Left forelimb (tissue), 1 donor: ENCODE measurements around the gene ARHGAP15.

Source experiments
- DNase-seq: peaks from one replicate; pipeline ENCODE4 v3.0.0-alpha.2; 2018; ENCODE audit warnings: low spot score

Gene ARHGAP15

DNA sequence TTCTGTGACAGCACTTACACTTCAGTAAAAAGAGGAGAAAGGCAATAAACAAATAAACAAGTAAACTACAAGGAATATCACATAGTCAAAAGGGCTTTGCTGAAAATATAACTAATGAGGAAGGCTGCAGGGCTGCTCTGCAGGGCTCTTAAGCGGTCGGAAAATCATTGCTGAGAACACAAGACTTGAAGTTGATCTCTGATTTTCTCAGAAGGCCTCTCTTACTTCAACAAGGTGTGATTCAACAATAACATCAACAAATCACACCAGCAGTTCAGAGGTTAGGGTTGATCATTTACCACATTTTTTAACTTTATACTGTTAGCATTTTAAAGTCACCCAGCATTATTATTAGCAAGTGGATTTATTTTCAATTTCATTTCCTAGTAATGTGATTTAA, 215.6 kb downstream of the ARHGAP15 start:
- DNase-seq, result no peak

DNA sequence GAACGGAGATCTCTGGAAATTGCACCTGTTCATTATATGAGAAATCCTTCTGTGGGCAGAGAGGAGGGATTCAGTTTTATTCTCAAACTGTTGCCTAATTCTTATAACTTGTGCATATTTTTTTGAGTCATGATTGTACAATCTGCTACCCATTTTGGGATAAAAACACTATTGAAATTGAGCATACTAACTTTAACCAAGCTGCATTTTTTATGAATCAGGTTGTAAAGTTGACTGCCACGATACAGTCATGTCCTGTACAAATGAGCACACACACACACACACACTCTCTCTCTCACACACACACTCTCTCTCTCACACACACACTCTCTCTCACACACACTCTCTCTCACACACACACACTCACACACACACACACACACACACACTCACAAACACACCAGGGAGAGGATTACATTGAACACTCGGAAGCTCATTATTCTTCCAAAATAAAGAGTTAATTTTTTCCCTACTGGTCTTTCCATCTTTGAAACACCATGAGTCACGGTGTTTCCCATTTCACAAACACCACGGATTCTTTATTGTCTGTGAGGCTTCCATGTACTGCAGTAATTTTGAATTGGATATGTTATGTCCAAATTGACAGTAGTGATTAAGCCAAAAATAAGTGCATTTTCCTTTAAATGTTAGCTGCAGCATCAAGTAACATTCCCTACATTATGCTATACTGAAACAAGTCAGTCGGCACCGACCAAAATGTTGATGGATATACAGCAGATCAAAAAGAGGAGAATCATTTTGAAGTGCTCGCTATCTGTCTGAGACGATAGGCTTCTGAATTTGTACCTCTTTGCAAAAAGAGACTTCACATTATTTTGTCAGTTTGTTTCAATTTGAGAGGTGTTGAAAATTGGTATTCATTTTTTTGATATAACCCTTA, 216.9 kb downstream of the ARHGAP15 start:
- DNase-seq, result no peak

DNA sequence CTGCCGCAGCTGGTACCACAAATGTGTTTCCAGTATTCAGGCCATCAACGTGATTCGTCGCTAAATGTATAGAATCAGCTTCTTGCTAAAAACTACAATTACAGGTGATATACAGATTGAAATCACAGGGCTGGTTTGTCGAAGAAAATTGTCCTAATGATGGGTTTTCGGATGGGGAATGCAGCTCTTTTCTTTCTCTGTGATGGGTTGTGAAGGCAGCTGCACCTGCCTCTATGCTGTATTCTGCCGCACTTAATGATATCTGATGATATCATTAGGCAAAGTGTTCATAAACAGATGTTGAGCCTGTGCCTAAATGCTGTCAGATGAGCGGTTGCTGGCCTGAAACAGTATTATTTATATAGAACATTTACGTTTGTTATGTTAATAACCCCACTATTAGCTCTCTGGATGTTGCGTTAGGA, 218.1 kb downstream of the ARHGAP15 start:
- DNase-seq, result no peak

DNA sequence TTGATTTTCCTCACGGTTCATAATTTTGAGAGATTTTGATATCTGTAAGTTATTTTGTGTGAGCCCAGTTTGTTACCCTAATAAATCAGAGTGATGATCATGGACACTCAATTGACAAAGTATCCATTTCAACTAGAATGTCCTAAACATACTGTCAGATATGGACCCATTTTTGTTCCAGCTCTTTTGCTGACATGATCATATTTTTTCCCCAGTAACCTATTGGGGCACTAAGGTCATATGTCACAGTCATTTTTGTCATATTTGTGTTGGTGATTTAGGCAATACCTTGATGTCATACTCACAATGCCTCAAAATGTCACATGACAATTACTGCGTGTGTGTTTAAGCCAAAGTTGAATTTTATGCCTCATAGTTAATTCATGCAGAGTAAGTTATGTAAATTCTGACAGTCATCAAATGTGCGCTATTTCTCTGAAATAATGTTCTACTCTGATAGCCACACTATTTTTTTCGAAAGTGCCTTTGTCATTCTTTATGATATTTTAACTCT, 218.7 kb downstream of the ARHGAP15 start:
- no peak for DNase-seq

DNA sequence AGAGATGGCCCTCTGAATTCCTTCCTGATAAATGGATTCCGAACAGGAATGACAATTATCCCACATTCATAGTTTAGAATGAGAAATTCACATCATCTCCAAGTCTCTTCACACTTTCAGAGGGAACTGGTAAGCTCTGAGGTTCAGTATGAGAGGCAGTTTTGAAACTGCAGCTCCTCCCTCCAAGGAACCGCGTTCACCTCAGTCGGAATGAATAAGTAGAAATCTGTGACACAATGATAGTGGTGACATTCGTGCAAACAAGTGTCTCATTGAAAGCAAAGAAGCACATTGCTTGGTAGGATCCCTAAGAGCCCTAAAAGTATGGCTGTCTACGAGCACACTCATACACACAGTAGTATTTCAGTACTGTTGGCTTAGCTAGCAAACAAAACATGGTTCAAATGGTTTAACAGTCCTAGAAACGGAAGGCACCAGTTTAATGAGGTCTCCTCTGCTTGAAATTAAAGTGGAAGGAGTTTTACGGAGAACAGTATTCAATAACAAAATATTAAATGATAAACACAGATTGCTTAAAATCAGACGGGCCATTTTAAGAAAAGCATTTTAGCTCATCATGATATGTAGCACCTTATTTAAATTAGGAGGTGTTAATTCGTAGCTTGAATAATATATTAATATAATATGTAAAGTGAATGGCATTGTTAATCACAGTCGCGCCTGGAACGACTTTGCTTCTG, 225.0 kb downstream of the ARHGAP15 start:
- no peak for DNase-seq

DNA sequence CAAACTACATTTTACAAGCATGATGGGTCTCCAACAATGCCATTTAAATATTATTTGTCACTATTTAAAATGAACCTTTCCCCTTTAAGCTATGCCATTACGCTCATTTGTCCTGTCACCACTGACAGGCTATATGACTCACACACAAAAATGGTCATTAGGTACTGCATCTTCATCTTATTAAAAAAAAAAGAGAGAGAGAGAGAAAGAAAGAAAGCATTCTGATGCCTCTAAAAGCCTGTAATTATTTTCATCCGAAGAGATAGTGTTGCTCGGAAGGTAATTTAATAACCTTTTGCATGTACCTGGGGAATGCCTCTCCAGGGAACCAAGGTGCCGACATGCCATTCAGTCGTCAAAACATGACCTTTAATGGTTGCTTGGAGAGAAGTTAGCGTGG, 226.7 kb downstream of the ARHGAP15 start:
- no peak for DNase-seq

DNA sequence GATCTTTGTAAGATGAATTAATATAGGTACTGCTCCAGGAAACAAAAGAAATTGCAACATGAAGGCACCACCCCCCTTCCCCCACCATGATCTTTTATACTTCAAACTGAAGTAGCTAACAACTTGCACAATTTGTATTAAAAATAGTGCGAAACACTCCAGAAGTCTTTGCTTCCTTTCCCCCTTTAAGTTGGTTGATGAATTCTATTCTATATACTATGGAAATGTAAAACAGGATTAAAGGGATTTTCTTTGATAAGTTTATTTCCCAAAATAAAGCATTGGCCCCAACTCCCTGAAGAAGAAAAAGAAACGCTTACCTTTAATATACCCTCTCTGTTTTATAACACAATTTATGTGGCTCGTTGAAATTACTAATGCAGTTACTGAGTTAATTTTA, 227.1 kb downstream of the ARHGAP15 start:
- no peak for DNase-seq

DNA sequence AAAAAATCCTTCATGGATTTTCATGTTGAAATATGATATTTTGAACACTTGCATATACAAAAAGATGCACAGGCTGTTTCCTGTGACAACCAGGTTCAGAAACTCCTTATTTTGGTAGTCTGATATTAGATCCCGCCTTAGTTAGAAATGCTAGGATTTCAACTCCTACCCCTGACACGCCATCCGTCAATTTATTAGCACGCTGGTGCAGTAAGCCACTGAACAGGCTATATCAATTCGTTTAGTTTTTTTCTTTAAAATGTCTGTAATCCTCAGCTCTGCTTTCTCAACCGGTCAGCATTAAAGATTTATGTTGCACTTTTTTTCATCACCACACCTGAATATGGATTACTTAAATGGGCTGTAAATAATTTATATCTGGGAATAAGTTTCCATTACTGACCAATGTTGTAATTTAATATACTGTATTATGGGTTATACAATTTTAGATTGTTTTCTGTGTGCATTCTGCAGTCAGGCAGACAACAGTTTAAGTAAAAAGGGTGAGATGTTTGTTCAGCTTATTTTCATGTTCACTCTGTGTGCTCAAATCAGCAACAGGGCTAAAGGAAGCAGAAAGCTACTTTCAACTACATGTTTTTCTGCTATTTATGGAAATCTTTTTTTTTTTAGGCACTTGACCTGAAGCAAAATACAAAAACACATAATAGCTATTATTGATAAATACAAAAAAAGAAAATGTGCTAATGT, 227.7 kb downstream of the ARHGAP15 start:
- no peak for DNase-seq

DNA sequence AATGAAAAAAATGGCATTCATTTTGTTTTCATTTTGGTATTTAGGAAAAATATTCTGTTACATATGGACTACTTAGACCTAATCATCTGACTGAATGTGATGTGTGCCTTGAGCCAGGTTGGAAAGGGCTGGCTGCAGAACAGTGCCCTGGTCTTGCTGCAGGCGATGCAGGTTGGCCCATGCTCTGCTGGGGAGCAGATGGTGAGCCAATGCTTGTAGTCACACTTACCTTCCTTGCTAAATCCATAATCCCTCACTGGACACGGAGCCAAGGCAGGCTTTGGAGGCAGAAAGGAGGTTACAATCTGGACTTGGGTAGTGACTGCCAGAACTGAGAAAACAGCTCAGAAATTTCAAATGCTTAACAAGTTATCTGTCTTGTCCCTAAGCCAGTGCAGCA, 228.7 kb downstream of the ARHGAP15 start:
- no peak for DNase-seq

DNA sequence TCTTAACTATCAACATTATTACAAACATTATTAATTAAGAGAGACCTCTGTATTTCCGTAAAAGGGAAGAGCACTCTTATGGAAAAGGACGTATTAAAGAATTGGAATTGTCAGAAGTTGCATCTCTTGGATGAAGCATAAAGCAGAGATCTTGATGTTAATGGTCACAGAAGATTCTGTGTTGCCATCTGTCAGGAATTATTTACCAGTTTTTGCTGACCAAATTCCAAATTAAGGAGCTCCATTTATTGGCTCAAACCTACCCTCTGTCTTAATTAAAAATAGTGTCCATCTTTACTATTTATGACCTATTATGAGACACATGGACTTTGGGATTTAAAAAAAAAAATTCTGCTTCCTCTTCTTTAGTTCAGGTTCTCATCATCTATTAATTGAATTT, 232.1 kb downstream of the ARHGAP15 start:
- no peak for DNase-seq

DNA sequence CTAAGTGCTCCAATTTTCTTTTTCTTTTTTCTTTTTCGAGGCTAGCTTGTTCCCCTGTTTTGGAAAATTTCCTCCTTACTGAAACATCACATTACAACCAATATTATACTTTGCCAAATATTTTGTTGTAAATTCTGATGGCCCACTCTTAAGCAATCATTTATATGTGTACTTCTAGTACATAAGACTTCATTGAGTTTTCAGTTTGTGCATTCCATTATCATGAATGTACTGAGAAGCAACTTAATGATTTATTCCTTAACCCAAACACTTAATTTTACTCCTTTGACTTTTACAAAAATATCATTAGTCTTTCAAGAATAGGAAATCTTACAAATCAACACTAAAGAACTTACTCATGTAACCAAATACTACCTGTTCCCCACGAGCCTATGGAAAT, 242.4 kb downstream of the ARHGAP15 start:
- no peak for DNase-seq

DNA sequence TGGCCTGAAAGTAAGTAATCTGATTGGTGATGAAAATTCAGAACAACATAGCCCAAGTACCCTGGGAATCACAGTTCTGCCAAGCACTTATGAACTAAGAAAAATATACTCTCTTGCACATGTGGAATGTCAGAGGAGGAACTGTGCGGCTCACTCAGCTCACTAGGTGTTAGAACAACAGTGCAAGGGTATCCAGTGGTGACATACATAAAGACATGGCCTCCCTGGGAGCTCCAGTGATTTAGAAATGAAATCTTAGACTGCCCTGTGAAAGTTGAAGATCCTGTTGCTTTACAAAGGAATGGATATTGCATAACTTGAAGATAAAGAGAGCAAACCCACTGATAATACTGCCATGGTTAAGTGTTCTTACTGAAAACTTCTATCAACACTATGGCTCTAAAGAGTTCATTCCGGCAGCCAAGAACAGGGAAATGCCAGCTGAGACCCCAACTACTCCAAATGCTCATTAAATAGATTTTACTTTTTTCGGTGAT, 246.2 kb downstream of the ARHGAP15 start:
- DNase-seq, result no peak

DNA sequence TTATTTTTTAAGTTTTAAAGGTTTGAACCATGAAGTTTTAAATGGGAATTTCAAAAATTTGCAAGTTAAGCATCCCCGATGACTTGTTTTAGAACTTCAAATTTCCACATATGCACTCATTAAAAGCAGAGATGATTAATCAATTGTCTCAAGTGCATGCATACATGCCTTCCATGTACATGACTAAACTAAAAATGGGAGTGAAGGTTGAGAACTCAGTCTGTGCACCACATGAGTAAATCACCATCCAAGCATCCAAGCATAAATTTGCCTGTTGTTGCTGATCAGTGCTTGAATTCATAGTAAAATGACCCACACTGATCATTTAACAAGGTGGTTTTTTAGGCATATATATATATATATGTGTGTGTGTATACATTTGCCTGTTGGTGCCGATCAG, 249.8 kb downstream of the ARHGAP15 start:
- DNase-seq, result no peak

DNA sequence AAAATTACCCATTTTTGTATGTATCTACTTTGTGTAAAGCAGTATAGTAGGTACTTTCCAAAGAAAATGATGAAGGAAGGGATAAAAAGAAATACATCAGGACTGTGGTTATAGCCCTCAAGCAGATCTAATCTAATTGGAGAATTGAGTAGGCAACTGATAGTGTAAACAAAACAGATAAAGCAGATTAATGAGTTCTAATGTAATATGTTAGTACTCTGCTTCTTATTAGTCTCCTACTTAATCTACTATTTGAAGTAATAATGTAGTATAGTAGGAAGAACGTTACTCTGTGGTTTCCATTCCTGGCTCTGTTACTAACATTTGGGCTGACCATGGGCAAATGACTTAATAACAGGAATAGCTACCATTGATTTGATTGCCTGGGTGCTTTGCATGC, 250.7 kb downstream of the ARHGAP15 start:
- no peak for DNase-seq

DNA sequence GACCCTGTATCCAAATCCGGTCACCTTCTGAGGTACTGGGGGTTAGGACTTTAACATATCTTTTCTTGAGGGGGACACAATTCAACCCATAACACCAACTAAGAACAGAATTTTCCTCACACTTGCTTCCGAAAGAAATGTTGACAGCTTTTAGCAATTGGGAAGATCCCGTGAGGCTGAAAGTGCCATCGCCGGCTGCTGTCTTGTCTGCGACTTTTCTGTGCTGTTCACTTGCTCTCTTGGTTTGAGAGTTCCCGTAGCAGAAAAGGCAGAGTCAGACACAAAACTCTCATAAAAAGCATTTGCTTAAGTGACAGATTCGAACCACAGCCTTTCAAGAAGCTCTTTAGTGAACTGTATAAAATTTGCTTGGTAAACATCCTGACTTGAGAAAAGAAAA, 253.4 kb downstream of the ARHGAP15 start:
- no peak for DNase-seq

DNA sequence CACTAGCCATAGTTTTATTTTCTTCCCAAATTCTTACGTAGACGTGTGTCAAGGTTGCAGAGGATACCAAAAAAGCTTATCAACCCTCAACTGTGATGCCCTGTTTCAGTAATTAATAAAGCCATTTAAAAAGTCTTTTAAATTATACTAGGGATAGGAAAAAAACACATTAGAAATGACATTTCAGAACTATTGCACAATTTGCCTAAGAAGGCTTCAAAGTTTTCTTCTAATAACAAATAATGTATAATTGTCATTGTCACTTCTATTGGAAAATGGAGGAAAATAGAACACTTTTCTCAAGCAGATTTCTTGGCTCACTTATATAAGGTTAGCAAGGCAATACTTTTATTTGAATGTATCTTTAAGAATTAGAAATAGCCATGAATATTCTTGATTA, 253.8 kb downstream of the ARHGAP15 start:
- no peak for DNase-seq

DNA sequence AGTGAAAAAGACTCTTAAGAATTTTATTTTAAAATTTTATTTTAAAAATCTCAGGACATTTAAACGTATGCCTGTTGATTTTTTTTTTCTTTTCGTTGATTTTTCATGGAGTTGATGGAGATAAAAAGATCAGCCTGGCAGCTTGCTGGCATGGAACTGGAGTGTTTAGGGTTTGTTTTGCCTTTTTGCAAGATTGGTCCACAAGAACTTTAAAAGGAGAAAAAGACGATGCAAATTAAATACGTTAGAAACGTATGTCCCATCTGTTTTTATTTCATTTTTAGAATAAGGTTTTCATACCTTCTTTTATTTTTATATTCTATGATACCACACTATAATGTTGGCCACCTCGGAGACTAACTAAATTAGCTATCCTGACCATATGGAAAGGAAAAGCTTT, 254.9 kb downstream of the ARHGAP15 start:
- DNase-seq, result no peak

DNA sequence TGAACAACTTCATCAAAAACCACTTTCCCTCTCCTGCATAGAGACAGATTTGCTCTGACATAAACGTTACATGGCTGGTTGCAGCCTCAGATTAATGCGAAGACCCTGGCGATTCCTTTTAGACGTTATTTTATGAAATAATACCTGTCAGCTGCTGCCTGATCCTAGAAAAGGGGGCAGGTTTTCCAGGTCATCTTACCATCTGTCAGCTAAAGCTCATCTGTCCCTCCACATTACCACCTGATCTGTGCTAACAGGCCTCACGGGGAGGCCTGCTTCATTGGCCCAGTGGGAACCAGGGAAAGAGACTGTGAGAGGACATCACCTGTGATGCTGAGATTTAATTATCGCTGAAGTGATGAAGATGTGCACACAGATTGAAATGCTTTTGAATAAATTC, 261.0 kb downstream of the ARHGAP15 start:
- DNase-seq, result no peak

DNA sequence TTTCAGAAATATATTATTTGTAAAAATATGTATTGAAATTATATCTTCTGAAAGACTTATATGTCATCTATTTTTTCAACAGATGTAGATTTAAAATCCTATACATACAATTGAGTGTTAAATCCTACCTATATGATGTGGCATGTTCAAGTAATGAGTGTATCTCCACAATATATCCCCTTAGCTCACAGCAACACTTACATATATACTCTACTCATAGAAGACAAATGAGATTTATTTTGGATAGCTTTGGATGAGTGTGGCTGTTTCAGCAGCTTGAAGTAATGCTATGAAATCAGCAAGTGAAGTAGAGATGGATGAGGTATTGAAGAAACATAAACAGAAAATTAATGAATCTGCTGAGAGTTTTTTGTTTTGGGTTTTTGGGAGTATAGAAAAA, 263.1 kb downstream of the ARHGAP15 start:
- no peak for DNase-seq

DNA sequence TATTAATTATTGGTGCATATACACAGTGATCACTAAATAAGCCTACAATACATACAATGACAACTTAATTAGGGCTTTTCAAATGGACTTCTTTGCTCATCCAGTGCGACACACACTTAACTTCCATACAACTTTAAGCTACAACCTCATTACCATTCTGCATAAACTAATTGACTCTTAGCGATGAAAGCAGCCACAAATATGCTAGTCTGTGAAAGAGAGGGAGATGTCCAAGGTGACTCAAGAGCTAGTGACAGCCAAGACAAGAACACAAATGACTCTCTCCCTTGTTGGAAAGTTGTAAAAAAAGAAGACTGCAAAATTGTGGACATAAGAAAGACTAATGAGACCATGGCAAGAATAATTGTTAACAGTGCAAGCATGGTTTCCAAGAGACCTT, 264.8 kb downstream of the ARHGAP15 start:
- no peak for DNase-seq

DNA sequence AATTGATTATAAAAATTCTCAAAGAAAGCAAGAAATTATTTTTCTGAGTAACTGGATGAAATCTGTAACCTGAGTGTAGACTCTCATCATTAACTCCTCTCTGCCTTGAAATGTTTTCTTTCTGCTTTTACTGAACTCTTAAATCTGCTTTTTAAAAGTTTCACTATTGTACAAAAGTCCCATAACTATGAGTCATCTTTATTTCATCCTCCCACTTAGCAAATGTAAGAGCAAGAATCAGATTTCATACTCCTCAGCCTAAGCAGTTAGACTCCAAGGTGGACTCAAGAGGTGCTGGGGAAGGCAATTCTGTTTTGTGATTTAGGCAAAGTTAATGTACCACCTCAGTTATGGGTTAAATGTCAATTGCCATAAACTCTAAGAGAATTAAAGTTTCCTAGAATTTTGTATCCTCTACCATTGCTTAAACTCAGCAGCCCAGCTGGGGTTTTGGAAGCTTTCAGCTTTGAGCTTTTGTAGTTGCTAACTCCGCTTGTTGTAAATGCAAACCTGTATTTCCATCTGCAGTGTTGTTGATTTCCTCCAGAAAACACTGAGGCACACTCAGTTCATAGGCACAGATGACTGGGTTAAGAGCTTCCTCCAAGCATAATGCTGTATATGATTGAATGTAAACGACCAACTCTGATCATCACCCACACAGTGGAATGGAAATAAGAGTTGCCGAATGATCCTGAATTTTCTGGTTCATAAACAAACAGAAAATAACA, 268.8 kb downstream of the ARHGAP15 start:
- no peak for DNase-seq

DNA sequence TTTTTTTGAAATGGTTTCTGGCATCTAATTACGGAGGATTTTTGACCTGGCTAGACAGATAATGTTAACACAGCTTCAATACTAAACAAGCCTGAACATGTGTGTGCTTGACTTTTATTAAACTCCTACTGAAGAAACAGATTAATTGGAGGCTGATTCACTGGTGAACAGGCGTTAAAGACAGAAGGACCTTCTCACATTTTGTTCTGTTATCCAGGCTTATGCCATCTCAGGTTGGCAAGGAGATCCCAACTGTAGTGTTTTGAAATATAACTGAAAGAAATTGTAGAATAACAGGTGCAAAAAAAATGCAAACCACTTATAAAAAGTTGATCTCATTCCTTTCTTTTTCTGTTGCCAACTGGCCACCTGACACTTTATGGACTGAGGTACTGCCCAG, 269.6 kb downstream of the ARHGAP15 start:
- DNase-seq, result no peak
